H4 (cell line): Measurements from ENCODE around the gene NR2F6. TPM values are rescaled to one million over a fixed set of nuclear protein-coding genes. Genes with fewer than 3 reads are reported as not detected.
A peak's percentile ranks its signal among the peaks of the same experiment; 100 is the strongest.

Experiments
- DNase-seq: peaks from one replicate; pipeline ENCODE4 v3.0.0-alpha.2; 2015; ENCODE audit warnings: low spot score
- total RNA-seq: library from RNA; depleted of rRNA; stranded (reverse); fragments of >200 nt; shearing (Covaris generic); gene quantifications from 2 replicates; pipeline ENCODE4 v1.2.3, GENCODE V29; 2014

The NR2F6 gene
- total RNA-seq, 1 experiment from 2014 or later: 24.8 TPM

DNA sequence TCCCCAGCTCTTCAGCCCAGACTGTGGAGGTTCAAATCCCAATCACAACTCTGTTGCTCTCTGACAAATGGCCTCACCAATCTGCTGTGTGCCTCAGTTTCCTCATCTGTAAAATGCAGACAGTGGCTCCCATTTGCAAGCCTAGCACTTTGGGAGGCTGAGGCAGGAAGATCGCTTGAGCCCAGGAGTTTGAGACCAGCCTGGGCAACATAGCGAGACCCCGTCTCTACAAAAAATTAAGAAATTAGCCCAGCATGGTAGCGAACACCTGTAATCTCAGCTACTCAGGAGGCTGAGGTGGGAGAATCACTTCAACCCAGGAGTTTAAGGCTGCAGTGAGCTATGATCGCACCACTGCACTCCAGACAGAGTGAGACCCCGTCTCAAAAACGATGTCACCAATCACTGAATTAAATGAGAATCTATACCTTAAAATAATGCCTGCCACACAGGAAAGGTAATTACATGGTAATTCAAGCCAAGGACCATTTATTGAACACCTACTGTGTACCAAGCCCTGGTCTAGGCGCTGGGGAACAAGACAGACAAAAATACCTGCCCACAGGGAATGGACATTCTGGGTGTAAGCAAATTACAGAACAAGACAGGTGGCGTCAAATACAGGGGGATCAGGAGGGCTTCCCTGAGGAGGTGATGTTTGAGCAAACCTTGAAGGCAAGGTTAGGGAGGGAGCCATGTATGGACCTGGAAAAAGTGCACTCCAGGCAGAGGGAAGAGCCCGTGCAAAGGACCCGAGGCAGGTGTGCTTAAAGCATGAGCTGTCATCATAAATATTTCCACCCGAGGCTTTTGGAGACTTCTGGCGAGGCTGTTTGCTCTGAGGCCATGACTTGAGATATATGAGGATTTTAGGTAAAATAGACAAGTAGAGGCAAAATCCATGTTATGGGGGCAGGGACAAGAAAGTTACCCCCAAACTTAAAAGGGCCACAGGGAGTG, 7.7 kb downstream of the NR2F6 start:
- DNase-seq: no peak

DNA sequence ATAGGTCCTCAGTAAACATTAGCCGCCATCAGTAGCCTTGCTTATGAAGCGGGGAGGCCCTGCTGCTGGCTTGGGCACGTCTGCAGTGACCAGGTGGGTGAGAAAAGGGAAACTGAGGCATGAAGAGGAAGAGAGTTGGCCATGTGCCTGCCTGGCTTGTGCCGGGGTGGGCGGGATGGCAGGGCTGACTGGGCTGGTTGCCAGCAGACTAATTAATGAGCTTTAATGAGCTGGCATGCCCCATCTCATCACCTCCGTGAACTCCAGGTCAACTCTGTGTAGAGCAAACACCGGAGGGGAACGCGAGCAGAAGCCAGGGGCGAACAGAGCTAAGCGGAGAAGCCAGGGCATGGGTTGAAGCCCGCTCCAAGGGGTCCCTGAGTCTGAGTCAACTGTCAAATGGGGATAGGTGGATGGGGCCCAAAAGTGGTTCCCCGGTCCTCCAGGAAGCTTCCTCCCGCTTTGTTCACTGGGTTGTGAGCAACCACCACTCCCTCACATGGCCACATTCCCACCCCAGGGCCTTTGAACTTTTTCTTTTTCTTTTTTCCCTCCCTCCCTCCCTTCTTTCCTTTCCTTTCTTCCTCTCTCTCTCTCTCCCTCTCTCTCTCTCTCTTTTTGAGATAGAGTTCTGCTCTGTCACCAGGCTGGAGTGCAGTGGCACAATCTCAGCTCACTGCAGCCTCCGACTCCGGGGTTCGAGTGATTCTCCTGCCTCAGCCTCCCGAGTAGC, 8.7 kb downstream of the NR2F6 start:
- no peak for DNase-seq

DNA sequence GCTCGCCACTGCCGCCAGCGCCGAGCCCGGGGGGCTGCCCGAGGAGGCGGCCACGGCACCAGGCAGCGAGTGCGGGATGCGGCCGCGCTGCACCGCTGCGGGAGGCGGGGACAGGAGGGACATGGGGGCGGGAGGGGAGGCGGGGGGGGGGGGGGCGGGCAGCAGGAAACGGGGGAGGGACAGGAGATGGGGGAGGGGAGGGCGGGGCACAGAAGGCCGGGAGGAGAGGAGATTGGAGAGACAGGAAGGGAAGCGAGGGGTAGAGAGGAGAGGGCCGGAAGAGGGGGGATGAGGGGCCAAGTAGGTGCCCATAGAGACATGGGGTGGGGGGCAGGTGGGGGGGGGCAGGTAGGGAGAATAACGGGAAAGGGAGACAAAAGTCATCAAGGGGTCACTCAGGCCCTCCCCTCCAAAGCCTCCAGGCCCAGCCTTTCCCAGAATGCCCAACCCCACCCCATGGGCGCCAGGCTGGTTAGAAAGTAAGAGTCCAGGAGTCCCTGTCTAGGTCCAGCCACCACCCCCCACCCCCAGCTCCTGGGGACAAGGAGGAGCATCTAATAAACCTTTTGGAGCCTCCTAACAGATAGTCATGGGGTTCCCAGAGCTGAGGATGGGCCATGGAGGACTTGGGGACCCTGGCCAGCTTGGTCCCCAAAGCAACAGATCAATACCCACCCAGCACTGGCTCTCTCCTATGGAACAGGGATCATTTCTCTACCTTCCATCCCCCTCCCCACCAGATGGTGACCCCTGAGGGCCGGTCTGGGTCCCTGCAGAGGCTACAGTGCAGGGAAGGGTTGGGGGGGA, 9.5 kb downstream of the NR2F6 start:
- DNase-seq: peak; percentile 62

DNA sequence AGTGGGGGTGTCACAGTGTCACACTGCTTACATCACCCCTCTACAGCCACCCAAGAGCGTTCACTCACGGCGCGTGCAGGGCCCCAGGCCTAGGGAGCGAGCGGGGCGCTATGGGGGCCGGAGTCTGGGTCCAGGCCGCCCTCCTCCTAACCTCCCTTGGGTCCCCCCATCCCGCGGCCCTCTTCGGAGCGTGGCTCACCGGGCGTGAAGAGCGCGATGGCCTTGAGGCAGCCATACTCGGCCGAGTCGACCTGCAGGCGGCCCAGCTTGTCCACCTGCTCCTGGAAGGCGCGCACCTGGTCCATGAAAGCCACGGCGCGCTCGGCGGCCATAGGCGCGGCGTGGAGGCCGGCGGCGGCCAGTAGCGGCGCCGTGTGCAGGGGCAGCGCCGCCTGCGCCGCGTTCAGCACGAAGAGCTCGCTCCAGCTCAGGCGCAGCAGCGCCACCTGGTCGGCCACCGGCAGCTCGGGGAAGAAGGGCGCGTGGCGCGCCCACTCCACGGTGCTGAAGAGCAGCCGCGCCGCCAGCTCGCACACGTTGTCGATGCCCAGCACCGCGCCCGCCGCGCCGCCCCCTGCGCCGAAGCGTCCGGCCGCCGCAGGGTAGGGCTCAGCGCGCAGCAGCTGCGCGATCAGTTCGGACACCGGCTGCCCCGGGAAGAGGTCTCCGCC, 10.3 kb downstream of the NR2F6 start:
- DNase-seq: peak; percentile 61

DNA sequence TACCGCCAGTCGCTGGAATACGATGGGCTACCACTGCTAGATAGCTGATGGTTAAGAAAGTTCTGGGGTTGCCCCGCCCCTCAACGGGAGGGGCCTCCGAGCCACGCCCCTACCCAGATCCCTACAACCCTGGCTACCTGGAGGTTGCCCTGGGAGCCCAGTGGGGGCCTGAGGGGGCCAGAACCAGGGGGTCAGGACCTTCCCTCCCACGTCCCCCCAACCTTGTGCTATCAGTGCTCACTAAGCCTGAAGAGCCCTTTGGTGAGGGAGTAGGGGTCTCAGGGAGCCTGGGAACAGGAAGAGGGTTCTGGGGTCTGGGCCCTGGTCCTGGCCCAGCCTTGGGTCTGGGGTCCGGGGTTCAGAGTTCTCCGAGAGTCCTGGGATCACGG, 10.8 kb downstream of the NR2F6 start:
- DNase-seq: no peak

DNA sequence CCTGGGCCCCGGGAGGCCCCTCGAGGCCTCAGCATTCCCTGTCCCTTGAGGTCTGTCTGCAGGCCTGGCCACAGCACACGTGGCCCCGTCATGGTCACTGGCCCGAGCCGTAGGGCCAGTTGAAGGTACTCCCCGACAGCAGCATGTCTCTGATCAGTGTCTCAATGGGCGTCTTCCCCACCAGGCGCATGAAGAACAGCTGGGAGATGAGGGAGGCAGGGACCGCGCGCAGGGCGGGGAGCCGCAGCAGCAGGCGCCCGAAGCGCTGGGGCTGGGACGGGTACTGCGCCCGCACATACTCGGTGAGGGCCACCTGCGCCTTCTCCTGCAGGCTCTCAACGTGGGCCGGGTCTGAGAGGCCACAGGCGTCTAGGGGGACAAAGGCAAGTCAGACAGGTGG, 13.5 kb downstream of the NR2F6 start:
- no peak for DNase-seq

DNA sequence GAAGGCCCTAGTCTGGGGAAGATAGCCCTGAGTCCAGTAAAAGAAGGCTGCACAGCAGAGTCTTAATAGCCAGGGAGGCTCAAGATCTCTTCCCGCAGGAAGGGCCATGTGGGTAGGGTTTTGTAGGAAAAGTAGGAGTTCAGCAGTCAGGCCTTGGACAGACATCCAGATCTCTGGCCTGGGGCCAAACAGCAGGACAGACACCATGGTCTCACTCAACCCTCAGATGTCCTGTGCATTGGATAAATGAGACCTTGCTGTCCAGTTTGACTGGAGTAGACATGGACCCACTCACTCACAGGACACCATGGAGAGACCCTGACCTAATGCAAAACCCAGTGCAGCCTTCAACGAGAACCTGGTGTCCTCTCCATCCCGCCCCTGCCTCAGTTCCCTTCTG, 15.8 kb downstream of the NR2F6 start:
- no peak for DNase-seq

DNA sequence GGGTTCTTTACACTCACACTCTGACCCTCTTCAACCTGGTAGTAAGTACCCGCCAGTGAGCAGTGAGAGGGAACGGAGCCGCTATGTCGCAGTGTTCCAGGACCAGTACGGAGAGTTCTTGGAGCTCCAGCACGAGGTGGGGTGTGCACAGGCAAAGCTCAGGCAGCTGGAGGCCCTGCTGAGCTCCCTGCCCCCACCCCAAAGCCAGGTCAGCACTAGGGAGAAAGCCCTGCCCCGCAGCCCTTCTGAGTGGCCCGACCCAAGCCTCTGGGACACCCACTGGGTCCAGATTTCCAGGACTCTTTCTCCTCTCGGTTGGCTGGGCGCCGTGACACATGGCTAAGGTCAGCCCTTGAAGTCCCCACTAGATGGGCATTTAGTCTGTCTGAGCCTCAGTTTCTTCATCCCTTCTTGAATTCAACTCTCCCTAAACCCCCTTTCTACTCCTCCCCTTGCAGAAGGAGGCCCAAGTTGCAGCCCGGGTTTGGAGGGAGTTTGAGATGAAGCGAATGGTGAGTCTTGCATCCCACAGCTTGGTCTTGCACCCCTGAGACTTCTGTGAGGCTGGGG, 17.8 kb downstream of the NR2F6 start:
- no peak for DNase-seq

DNA sequence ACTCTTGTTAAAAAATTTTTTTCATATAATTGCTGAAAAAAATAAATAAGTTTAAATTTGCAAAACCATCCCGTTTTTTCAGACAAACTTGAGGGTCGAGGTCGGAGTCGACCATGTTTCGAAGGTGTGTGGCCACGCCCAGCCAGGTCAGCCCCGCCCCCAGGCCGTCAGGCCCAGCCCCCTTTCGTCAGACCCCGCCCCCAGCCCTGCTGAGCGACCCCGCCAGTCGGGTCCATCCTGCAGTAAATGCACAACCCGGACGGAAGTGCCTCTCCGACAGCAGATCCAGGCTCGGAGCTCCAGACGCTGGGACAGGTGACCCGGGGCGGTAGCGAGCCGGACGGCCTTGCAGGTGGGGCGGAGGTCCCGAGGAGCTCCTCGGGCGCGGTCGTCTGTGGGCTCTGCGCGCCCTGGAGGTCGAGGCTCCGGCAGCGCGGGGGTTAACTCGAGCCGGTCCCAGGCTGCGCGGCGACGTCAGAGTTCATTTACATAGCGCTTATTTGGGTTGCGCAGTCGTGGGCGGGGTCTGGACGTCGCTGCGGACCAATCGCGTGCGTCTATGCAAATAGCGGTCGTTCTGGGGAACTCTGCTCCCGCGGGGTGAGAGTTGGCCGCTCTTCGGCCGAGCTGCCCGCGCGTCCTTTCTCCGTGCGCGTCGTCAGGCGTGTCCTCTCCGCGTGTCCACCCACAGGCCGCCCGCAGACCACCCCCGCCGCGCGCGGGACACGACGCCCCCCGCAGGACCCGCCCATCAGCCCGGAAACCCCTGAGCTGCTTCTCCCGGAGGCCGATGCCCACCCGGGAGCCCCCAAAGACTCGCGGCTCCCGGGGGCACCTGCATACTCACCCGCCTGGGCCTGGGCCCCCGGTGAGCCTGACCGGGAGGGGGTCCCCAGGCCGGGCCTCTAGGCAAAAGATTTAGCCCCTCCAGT, 19.5 kb downstream of the NR2F6 start, which contains the start of gene OCEL1:
OCEL1 (plus strand) TSS at position 225 of the 932 bp plus-strand sequence; CDS start at position 247, 22 bp downstream.
- peak; percentile 99 for DNase-seq

DNA sequence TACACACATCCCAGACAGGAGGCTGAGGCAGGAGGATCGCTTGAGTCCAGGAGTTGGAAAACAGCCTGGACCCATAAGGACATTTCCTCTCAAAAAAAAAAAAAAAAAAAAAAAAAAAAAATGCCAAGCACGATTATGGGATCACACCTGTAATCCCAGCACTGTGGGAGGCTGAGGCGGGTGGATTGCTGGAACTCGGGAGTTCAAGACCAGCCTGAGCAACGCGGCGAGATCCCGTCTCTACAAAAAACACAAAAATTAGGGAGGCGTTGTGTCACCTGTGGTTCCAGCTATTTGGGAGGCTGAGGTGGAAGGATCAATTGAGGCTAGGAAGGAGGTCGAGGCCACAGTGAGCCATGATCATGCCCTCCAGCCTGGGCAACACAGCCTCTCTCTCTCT, 20.7 kb downstream of the NR2F6 start:
- DNase-seq: no peak

DNA sequence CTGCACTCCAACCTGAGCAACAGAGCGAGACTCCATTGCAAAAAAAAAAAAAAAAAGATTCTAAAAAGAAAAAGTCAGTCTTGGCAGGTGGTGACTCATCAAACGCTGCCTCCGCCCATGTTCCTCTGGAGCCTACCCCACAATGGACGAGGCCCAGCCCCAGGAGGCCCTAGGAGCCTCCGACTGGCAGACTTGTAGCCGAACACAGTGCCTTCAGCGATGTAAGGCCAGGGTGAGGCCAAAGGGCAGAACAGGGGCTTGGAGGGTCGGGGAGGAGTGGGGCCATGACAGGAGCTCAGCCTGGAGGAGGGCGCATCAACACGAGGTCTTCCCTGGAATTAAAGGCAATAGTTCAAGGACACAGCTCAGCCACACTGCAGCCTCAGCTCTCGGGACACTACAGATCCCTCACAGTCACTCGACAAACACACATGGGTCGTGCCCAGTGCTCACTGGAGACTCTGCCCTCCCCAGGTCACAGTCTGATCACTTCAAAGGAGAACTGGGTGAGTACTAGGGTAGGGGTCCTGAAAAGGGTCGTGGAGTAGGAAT, 25.4 kb downstream of the NR2F6 start:
- peak; percentile 83 for DNase-seq

DNA sequence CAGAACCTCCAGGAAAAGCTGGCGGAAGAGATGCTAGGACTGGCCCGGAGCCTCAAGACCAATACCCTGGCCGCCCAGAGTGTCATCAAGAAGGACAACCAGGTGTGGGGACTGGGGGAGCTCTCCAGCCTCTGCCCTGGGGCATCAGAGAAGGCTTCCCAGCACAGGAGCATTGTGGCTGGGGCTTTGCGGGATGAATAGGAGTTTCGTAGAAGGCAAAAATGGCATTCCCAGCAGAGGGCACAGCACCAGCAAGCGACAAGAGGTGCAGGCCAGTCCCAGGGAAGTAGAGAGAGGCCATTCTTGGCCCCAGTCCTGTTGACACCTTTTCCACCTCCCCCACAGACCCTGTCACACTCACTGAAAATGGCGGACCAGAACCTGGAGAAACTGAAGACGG, 26.4 kb downstream of the NR2F6 start:
- DNase-seq: no peak

DNA sequence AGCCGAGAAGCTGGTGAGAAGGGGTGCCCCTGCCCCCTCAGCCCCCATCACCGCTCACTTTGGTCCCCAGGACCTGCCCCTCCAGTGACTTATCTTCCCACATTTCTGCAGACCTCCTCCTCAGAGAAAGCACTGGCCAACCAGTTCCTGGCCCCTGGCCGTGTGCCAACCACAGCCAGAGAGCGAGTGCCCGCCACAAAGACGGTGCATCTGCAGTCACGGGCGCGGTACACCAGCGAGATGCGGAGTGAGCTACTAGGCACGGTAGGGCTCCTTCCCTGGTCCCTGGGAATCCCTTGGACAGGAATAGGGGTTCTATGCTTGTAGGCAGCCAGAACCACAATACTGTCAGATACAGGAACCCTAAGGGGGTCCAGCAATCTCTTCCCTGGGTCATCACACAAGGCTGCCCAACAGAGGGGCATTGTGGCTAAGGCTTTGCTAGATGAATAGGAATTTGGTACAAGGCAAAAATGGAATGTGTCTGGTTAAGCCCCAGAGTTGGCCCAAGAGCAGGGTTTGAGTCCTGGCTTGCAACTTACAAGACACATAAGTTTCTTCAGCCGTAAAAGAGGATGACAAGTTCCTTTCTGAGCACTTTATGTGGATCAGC, 29.6 kb downstream of the NR2F6 start:
- DNase-seq: no peak

DNA sequence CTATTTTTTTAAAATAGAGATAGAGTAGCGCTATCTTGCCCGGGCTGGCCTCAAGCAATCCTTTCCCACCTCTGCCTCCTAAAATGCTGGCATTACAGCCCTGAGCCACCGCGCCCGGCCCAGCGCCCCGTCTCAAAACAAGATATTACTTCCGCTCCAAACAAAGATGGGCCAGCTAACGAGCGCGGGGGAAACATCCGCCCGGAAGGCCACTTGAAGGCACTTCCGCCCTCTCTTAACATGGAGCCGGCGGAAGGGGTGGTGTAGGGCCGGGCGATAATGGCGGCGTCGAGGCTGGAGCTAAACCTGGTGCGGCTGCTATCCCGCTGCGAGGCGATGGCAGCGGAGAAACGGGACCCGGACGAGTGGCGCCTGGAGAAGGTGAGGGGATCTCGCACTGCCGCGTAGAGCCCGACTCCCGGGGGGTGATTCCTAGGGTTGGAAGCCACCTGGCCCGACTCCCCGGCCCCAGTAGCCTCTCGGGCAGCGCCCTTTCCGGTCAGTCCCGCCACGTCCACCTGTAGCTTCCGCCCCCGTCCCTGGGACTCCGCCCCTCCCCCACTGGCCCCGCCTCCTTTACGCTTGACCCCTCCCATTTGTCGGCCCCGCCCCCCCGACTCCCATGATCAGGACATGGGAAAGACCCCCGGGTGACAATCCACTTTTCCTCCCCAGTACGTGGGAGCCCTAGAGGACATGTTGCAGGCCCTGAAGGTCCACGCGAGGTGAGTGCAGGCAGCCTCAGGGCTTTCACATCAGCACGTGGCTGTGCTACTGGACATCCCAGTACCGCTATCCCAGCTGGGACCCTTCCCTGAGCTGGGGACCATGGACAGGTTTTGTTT, 30.4 kb downstream of the NR2F6 start, which contains the start of gene USE1:
USE1 (plus strand) TSS at position 231 of the 845 bp plus-strand sequence; CDS start at position 280, 49 bp downstream.
- peak; percentile 93 for DNase-seq

DNA sequence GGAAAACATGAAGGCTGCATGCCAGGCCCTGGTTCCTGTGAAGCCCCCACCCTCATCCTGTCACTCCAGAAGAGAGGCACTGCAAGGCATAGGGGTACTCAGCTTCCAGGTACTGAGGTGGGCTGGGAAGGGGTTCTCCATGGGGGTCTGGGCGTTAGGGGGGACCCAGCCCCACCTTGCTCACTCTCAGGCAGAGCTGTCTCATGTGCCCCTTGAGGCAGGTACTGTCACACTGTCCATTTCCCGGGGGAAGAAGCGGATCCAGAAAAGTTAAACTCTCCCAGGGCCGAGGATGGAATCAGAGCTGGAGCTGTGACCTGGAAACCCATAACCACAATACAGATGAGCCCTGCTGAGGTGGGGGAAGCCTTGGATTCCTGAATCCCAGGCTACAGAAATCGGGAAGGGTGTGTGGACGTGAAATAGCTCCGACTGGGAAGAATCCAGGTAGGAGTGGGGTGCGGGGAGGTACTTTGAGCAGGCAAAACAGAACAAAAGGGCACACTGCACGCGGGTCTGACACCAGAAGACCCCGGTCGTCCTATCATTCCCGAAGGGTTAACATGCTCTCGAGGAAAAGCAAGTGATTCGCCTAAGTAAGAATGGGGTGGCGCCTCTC, 31.1 kb downstream of the NR2F6 start:
- no peak for DNase-seq

DNA sequence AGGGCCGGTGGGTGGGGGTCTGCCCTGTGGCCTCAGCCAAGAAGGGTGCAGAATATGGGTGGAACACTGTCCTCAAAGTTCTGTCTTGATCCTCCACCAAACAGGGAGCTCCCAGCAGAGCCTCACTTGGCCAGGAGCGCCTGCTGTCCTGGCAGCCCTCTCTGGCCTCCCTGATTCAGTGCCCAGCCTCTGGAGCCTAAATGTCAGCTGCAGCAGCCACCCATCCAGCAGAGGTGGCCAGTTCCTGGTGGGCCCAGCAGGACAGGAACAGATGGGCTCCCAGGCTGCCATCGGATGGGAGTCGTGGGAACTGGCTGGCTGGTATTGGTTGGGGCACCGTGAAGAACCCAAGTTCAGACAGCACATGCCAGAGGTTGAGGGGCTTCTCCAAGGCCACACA, 32.4 kb downstream of the NR2F6 start:
- DNase-seq: no peak
